Neural cell (in vitro differentiated cells): ENCODE results near the gene CRHR1. TPM values are rescaled to one million over a fixed set of nuclear protein-coding genes. Genes with fewer than 3 reads are reported as not detected.

Experiments used
- H2AFZ ChIP-seq: fragments of 200-600, 300-800 bp; sonication (generic), shearing (Covaris generic); 2 replicates; pipeline ENCODE4 v1.6.0; 2014; ENCODE audit warnings: low read depth, mild to moderate bottlenecking, antibody characterized with exemption, low read length, moderate library complexity
- H3F3A ChIP-seq: fragments of 200-600 bp; shearing (Covaris generic); 2 replicates; pipeline ENCODE4 v1.6.1; 2016; ENCODE audit warnings: mild to moderate bottlenecking, moderate library complexity, mixed read lengths, antibody characterized with exemption, low read length; ENCODE audit not compliant: insufficient read depth, poor library complexity, severe bottlenecking
- H3K27ac ChIP-seq: fragments of 200-600, 300-800 bp; sonication (generic), shearing (Covaris generic); 2 replicates; pipeline ENCODE4 v1.5.1; 2014; ENCODE audit warnings: mild to moderate bottlenecking, low read length, moderate library complexity
- H3K27me3 ChIP-seq: fragments of 300-800, 200-600 bp; sonication (generic), shearing (Covaris generic); 2 replicates; pipeline ENCODE4 v1.6.0; 2014; ENCODE audit warnings: mild to moderate bottlenecking, low read depth, low read length, moderate library complexity; ENCODE audit not compliant: insufficient read depth
- H3K36me3 ChIP-seq: fragments of 300-800, 200-600 bp; sonication (generic), shearing (Covaris generic); 2 replicates; pipeline ENCODE4 v1.5.1; 2014; ENCODE audit warnings: mild to moderate bottlenecking, antibody characterized with exemption, low read length, moderate library complexity; ENCODE audit not compliant: insufficient read depth
- H3K4me2 ChIP-seq: fragments of 300-800, 200-600 bp; sonication (generic), shearing (Covaris generic); 2 replicates; pipeline ENCODE4 v1.6.0; 2014; ENCODE audit warnings: mild to moderate bottlenecking, low read length
- H3K4me3 ChIP-seq: fragments of 300-800, 200-600 bp; sonication (generic), shearing (Covaris generic); 2 replicates; pipeline ENCODE4 v1.5.1; 2014; ENCODE audit warnings: mild to moderate bottlenecking, low read length, moderate library complexity
- H3K79me2 ChIP-seq: fragments of 200-600 bp; shearing (Covaris generic); replicated peaks from 2 replicates; pipeline ENCODE4 v1.6.0; 2014; ENCODE audit warnings: mild to moderate bottlenecking, low read length, moderate library complexity; ENCODE audit not compliant: insufficient read depth
- H3K9ac ChIP-seq: fragments of 300-800, 200-600 bp; sonication (generic), shearing (Covaris generic); 2 replicates; pipeline ENCODE4 v1.6.1; 2016; ENCODE audit warnings: mild to moderate bottlenecking, low read length, mixed read lengths
- H3K9me2 ChIP-seq: fragments of 200-600 bp; shearing (Covaris generic); 2 replicates; pipeline ENCODE4 v1.6.1; 2016; ENCODE audit warnings: mild to moderate bottlenecking, low read length, mixed read lengths; ENCODE audit not compliant: insufficient read depth
- H3K9me3 ChIP-seq: fragments of 200-600, 300-800 bp; sonication (generic), shearing (Covaris generic); 2 replicates; pipeline ENCODE4 v1.6.1; 2016; ENCODE audit warnings: mild to moderate bottlenecking, mixed run types, low read length, moderate library complexity, mixed read lengths
- H4K20me1 ChIP-seq: fragments of 200-600 bp; shearing (Covaris generic); 2 replicates; pipeline ENCODE4 v1.6.1; 2016; ENCODE audit warnings: mild to moderate bottlenecking, mixed run types; ENCODE audit not compliant: insufficient read depth
- CTCF ChIP-seq: fragments of 450-650 bp; IDR thresholded peaks from 2 replicates; pipeline ENCODE4 v1.5.1; 2014; ENCODE audit warnings: antibody characterized with exemption, mild to moderate bottlenecking, moderate library complexity; ENCODE audit not compliant: poor library complexity, severe bottlenecking
- EP300 ChIP-seq: fragments of 450-650 bp; conservative IDR thresholded peaks from 2 replicates; pipeline ENCODE4 v1.6.1; 2014; ENCODE audit warnings: antibody characterized with exemption, mild to moderate bottlenecking, moderate library complexity; ENCODE audit not compliant: poor library complexity, severe bottlenecking
- EZH2 ChIP-seq: fragments of 200-600, 300-800 bp; shearing (Covaris generic), sonication (generic); IDR thresholded peaks from 2 replicates; pipeline ENCODE4 v1.6.1; 2014; ENCODE audit warnings: antibody characterized with exemption, low read length, borderline replicate concordance, mild to moderate bottlenecking; ENCODE audit not compliant: insufficient read depth, poor library complexity, severe bottlenecking
- MXI1 ChIP-seq: fragments of 450-650 bp; conservative IDR thresholded peaks from 2 replicates; pipeline ENCODE4 v1.6.1; 2014; ENCODE audit warnings: antibody characterized with exemption, mild to moderate bottlenecking; ENCODE audit not compliant: poor library complexity, severe bottlenecking
- POLR2AphosphoS5 ChIP-seq: IDR thresholded peaks from 2 replicates; pipeline ENCODE4 v1.6.1; 2012
- RAD21 ChIP-seq: fragments of 450-650 bp; conservative IDR thresholded peaks from 2 replicates; pipeline ENCODE4 v1.6.1; 2014; ENCODE audit warnings: antibody characterized with exemption, mild to moderate bottlenecking, moderate library complexity
- REST ChIP-seq: IDR thresholded peaks from 2 replicates; pipeline ENCODE4 v1.6.1; 2012; ENCODE audit warnings: borderline replicate concordance
- SMC3 ChIP-seq: fragments of 450-650 bp; conservative IDR thresholded peaks from 2 replicates; pipeline ENCODE4 v1.6.1; 2014; ENCODE audit warnings: antibody characterized with exemption, mild to moderate bottlenecking, moderate library complexity; ENCODE audit not compliant: poor library complexity
- TAF1 ChIP-seq: IDR thresholded peaks from 2 replicates; pipeline ENCODE4 v1.6.1; 2012; ENCODE audit warnings: low read depth
- polyA plus RNA-seq: library from polyadenylated mRNA; depleted of rRNA; stranded (reverse); fragments of >200 nt; gene quantifications from 2 replicates; pipeline ENCODE4 v1.2.3, GENCODE V29; 2014

Gene CRHR1
- polyA plus RNA-seq, 1 donor from 2014 or later = 4.5 TPM

GRCh38 chr17:45819632-45820031 is 35.5 kb downstream of the CRHR1 start:
- Histone ChIP-seq H4K20me1 (no peaks in the 10 kb centered on the region), H3K27me3 (no peaks in the 10 kb centered on the region), H3F3A (no peaks in the 10 kb centered on the region), H3K4me3 (no peak overlapping the region), H3K9ac (no peak overlapping the region), H3K27ac (no peak overlapping the region), H3K9me2 (no peaks in the 10 kb centered on the region), H3K4me2 (no peak overlapping the region), H2AFZ (no peak overlapping the region), H3K9me3 (no peaks in the 10 kb centered on the region), H3K36me3 (no peaks in the 10 kb centered on the region), H3K79me2 (no peaks in the 10 kb centered on the region)
- no peak for TF ChIP-seq TAF1
- no peak for TF ChIP-seq MXI1
- TF ChIP-seq POLR2AphosphoS5 = no peak
- TF ChIP-seq EZH2 = no peak
- TF ChIP-seq RAD21 = no peak
- no peak for TF ChIP-seq EP300
- TF ChIP-seq SMC3 = no peak
- TF ChIP-seq CTCF = no peak
- TF ChIP-seq REST = no peak

- H3K36me3 ChIP-seq = no peaks in the 10 kb centered on the region
- no peak for TF ChIP-seq SMC3
- no peak overlapping the region for H3K27ac ChIP-seq
- no peaks in the 10 kb centered on the region for H3K79me2 ChIP-seq
- no peak overlapping the region for H3K9ac ChIP-seq
- H3K27me3 ChIP-seq = no peaks in the 10 kb centered on the region
- H2AFZ ChIP-seq = no peak overlapping the region
- no peak overlapping the region for H3K4me3 ChIP-seq
- H3K4me2 ChIP-seq = no peak overlapping the region
- no peaks in the 10 kb centered on the region for H4K20me1 ChIP-seq
- no peaks in the 10 kb centered on the region for H3K9me2 ChIP-seq
- no peaks in the 10 kb centered on the region for H3K9me3 ChIP-seq
- no peaks in the 10 kb centered on the region for H3F3A ChIP-seq
Observed at GRCh38 chr17:45820052-45820780, 36.1 kb downstream of the CRHR1 start.

- Histone ChIP-seq H2AFZ (no peak overlapping the region), H3K27me3 (no peaks in the 10 kb centered on the region), H3K9me2 (no peaks in the 10 kb centered on the region), H3K4me2 (no peak overlapping the region), H4K20me1 (no peaks in the 10 kb centered on the region), H3K36me3 (no peaks in the 10 kb centered on the region), H3K9me3 (no peaks in the 10 kb centered on the region), H3K4me3 (no peak overlapping the region), H3F3A (no peaks in the 10 kb centered on the region), H3K9ac (no peak overlapping the region), H3K27ac (no peak overlapping the region), H3K79me2 (no peaks in the 10 kb centered on the region)
- TF ChIP-seq CTCF (no peak), REST (no peak)
Observed at GRCh38 chr17:45821147-45821546, 37.0 kb downstream of the CRHR1 start.
